ENCODE data around the gene PLAAT2. TPM values are rescaled to one million over a fixed set of nuclear protein-coding genes. Genes with fewer than 3 reads are reported as not detected.

The PLAAT2 gene
- total RNA-seq, 1 experiment from 2014 or later, result not detected

DNA sequence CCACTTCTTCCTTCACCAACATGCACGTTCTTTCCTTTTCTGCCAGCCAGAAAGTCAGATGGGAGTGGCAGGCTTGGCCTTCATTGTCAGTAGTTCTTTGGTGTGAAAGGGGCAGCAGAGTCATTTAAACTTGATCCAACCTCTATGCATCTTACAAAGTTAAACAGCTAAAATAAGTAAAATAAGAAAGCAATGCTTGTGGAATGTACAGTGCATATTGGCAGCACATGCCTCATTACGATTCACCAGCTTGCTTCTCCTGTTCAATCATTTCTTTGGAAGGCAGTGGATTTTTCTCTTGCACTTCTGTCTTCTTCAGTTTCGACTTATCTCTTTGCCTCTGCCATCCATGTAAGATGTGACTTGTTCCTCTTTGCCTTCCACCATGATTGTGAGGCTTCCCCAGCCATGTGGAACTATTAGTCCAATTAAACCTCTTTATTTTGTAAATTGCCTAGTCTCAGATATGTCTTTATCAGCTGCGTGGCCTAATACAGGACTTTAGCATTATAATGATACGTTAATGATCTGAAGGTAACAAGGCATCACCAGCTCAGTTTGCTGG, 42.5 kb downstream of the PLAAT2 start:
- peak; percentile 20 for DNase-seq (ENCODE audit: low read depth)

DNA sequence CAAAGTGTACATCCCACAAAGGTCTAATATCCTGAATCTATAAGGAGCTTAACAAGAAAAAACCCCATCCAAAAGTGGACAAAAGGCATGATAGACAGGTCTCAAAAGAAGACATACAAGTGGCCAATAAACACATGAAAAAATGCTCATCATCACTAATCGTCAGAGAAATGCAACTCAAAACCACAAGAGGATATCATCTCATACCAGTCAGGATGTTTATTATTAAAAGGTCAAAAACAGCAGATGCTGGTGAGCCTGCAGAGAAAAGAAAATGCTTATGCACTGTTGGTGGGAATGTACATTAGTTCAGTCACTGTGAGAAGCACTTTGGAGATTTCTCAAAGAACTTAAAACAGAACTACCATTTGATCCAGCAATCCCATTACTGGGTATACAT, 44.6 kb downstream of the PLAAT2 start:
- peak; percentile 90 for DNase-seq (ENCODE audit: low read depth)

- no peak for DNase-seq (ENCODE audit: low read depth)
These were observed 46.0 kb downstream of the PLAAT2 start for GRCh38 chr11:63517156-63517555.

DNA sequence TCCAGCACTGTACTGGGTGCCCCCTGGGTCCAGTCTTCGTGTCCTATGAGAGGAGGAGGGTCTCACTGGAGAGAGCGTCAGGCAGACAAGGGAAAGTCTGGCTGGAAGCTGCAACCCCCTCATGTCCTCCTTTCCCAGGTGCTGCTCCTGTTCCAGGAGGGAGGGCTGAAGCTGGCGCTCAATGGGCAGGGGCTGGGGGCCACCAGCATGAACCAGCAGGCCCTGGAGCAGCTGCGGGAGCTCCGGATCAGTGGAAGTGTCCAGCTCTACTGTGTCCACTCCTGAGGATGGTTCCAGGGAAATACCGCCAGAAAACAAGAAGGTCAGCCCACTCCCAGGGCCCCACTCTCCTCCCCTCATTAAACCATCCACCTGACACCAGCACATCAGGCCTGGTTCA, 47.1 kb downstream of the PLAAT2 start:
- DNase-seq (ENCODE audit: low read depth), result no peak

GRCh38 chr11:63512816-63513215, 50.4 kb downstream of the PLAAT2 start:
- DNase-seq (ENCODE audit: low read depth), result no peak

DNA sequence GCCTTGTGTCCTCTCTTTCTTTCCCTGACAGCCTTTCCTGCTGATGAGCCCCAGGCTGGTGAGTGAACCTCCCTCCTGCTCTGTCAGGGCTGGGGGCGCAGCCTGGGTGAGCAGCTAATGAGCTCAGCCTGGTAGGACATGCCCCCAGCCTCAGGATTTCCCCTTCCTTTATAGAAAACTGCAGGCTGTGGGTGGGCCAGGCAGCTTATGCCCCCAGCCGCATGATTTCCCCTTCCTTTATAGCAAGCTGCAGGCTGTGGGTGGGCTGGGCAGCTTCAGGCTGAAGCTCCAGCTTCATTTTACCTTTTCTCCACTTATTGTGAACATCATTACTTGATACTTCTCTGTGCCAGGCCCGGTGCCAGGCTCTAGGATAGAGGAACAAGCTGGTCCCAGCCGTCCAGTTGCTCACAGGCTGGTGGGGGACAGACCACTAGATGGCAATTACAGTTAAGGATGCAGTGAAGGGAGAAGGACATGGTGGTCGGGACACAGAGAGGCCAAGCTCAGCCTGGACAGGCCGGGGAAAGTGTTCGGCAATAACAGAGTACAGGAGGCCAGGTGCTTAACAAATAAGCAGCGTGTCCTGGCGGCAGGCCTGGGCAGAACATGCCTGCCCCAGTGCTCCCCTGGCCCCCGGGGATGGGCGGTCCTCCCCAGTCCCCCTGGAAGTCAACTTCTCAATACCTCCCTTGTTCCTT, 52.0 kb downstream of the PLAAT2 start:
- DNase-seq (ENCODE audit: low read depth), result no peak

GRCh38 chr11:63510360-63511047, 52.7 kb downstream of the PLAAT2 start:
- DNase-seq (ENCODE audit: low read depth), result peak; percentile 93

DNA sequence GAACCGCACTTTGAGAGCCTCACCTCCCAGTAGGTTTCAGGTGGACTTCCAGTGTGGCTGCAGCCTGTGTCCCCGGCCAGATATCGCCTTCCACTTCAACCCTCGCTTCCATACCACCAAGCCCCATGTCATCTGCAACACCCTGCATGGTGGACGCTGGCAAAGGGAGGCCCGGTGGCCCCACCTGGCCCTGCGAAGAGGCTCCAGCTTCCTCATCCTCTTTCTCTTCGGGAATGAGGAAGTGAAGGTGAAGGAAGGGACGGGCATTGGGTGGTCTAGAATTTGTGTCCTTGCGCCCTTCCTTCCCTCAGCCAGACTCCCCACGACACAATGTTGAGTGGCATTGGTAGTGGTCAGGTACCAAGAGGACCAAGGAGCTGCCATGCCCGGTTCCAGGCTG, 54.4 kb downstream of the PLAAT2 start:
- no peak for DNase-seq (ENCODE audit: low read depth)

DNA sequence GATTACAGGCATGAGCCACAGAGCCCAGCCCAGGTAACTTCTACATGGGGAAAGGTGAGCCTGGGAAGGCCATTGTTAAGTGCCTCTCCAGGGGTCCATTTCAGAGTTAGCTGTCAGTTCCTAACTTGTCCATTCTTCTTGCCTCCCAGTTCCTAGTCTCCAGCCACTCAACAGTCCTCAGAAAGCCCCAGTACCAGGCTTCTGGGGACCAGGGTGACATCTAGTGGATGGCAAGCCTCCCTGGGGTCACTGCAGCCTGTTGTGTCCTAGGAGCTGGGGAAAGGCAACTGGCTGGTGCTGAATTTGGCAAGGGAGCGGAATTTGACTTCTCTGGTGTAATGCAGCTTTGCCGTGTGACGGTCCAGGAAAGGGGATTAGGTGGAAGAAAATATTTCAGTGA, 55.2 kb downstream of the PLAAT2 start:
- DNase-seq (ENCODE audit: low read depth), result peak; percentile 68

DNA sequence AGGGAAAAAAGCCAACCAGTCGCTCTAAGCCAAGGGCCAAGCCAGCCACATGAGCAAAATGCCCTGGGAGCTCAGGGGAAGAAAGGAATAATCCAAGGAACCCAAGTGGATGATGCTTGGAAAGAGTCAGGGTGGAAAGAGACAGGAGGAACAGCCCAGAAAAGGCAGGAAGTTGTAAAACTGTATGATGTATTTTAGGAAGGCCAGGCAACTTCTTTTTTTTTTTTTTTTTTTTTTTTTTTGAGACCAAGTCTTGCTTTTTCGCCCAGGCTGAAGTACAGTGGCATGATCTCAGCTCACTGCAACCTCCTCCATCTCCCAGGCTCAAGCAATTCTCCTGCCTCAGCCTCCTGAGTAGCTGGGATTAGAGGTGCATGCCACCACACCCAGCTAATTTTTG, 55.7 kb downstream of the PLAAT2 start:
- no peak for DNase-seq (ENCODE audit: low read depth)

DNA sequence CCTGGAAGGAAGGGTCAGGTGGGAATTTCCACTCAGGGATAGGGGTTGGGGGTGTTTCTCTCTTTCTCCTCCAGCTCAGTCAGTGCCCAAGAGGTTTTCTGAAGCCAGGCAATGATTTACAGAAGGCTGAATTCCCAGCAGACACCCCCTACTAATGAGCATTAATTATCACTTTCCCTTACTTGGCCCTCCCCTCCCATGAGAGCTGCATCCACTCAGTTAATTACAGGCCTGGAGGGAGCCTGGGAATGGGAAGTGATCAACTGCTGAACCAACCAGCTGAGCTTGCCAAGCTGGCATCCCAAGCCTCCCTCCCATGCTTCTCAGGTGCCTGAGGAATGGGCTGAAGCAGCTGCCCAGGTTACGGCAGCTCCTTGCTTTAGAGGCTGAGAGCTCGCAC, 56.3 kb downstream of the PLAAT2 start:
- no peak for DNase-seq (ENCODE audit: low read depth)

DNA sequence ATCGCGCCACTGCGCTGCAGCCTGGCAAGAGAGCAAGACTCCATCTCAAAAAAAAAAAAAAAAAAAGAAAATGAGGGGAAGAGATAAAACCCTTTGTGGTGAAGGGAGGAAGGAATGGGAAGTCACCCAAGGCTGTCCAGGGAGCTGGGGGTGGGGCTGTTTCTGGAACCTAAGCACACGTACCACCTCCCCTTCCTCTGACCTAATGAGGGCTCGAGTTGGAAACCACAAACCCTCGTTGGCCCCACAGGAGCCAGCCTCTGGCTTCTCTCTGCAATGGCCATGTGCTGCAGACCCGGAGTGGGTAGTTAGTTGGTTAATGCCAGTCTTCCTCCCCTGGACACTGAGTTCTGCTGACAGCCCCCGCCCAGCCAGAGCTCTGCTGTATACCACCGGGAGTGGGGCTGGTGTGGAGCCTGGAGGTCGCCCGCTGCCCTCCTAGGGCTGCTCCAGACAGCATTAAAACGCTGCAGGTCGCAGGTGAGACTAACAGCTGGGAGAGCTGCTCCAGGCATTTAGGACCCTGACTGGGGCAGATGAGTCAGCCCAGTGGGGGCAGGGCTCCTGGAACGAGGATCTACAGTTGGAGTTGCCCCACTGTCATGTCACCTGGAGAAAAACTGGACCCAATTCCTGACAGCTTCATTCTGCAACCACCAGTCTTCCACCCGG, 57.2 kb downstream of the PLAAT2 start, which contains the start of gene LGALS12:
Gene LGALS12 (plus strand): TSS at position 228 of the 672 bp plus-strand sequence. CDS start 375 bp downstream, at position 603.
- DNase-seq (ENCODE audit: low read depth), result no peak

GRCh38 chr11:63504933-63505586, 58.1 kb downstream of the PLAAT2 start:
- no peak for DNase-seq (ENCODE audit: low read depth)

DNA sequence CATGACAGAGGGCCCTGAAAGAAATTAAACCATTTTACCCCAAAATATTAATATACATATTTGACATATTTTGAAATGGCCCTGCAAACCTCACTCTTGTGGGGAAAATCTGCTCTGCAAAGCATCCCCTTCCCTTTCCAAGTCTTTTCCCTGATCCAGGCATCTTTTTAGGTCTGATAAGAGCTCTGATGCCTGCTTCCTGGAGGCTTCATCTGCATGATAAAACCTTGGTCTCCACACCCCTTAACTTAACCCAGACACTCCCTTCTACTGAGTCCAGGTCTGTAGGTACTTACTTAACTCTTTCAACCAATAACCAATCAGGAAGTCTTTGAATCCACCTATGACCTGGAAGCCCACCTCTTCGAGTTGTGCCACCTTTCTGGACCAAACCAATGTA, 59.1 kb downstream of the PLAAT2 start:
- DNase-seq (ENCODE audit: low read depth), result no peak

DNA sequence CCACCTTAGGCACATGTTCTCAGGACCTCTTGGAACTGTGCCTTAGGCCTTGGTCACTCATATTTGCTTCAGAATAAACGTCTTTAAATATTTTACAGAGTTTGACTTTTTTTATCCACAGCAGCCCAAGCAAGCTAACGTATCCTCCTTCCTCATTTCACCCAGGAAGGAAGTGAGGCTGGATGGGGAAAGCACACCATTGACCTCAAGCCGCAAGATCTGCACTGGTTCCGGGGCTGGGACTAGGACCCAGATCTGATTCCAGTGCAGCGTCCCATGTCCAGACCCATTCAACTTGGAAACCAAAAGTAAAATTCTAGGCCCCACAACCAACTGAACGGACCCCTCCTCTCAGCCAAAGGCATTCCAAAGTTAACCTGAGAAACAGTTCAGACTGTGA, 59.7 kb downstream of the PLAAT2 start:
- DNase-seq (ENCODE audit: low read depth), result no peak

Other genes with a start within 250 kb of the PLAAT2 start
- gene SLC22A9, start 193.6 kb downstream of the PLAAT2 start, total RNA-seq (2014; rRNA removed), result not detected in 2 replicates
- gene PLAAT5, start 72.2 kb downstream of the PLAAT2 start, total RNA-seq (2014; rRNA removed), result not detected in 2 replicates
- gene LGALS12, start 57.3 kb downstream of the PLAAT2 start, total RNA-seq (2014; rRNA removed), result 0.51 TPM in 1 of 2 replicates, not detected in the other
- gene PLAAT4, start 26.6 kb downstream of the PLAAT2 start, total RNA-seq (2014; rRNA removed), result 3.5 and 7.0 TPM in 2 replicates
- 8.5 and 19.1 TPM in 2 replicates for gene PLAAT3, start 51.1 kb upstream of the PLAAT2 start, total RNA-seq (2014; rRNA removed)
- gene ATL3, start 108.0 kb upstream of the PLAAT2 start, total RNA-seq (2014; rRNA removed), result 104 and 119 TPM in 2 replicates
- 50.7 and 64.1 TPM in 2 replicates for gene RTN3, start 118.1 kb upstream of the PLAAT2 start, total RNA-seq (2014; rRNA removed)
- 23.3 and 24.8 TPM in 2 replicates for gene ZFTA, start 205.4 kb upstream of the PLAAT2 start, total RNA-seq (2014; rRNA removed)

All from LHCN-M2 (cell line).